Activated CD8-positive, alpha-beta memory T cell treated with anti-CD3 and anti-CD28 coated beads, Interleukin-2, amount 50 U/mL, for 1 hour (primary cell): Measurements from ENCODE around the gene NADK.

Experiments
- DNase-seq: peaks from one replicate; pipeline ENCODE4 v3.0.0-alpha.2; 2020; ENCODE audit errors: extremely low read depth

The NADK gene

DNA sequence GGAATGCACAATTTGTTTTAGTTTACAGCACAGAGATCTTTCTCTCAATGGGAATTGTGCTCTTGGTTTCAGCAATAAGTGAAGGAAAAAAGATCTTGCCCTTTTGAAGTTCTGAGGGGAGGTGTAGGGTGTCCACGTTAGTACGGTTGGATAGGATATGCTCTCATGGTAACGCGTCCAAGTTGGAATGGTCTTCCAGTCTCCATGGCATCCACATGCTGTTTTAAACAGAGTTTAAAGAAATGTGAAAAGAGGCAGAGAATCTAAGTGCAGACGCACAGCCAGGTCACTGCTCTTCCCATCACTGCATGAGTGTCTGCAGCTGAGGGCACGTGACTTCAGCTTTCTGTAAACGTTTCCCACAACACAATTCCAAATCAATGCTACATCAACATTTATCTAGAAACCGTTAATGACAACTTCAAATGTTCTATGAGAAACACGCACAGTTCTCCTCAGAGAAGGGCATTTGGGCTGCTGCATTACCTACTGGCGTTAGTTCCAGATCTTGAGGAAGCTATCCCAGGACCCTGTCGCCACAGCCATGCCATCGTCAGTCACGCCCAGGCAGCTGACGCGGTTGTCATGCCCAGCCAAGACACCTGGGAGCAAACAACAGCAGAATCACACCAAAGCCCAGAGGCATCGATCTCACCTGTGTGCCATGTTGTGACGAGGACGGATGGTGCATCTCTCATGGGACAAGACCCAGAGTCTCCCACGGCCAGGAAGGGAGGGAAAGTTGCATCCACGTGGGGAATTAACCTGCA, 8.8 kb upstream of the NADK start:
- DNase-seq: no peak

DNA sequence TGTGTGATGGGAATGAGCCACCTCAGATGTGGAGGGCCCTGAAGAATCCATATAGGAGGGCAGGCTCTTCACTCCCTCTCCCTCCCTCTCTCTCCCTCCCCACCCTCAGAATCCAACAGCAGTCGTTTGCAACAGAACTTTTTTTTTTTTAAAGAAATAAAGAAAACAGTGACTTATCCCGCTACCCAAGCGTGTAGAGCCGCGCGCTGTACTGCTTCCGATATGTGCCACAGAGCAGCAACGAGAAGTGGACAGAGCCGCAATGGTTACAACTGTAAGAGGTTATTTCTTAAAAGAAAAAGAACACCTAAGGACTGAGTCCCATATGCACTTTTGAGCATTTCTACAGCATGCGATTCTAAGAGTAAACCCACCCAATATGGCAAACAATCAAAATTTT, 7.4 kb upstream of the NADK start:
- no peak for DNase-seq

DNA sequence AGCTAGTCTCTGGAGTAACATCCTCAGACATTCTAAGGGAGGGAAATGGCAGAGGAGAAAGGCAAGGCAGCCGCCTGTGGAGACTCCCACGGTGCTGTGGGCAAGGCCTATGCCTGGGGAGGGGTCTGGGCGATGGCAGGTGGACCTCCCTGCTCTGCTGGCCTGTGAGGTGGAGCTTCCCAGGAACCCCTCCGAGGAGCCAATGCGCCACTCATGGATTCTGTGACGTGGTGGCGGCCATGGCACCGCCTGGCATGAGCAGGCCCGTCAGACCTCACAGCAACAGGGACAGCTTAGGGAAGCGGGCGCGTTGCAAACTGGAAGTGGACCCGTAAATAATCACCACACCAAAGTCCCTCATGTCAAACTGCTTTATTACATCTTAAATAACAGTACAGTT, 6.7 kb upstream of the NADK start:
- no peak for DNase-seq

DNA sequence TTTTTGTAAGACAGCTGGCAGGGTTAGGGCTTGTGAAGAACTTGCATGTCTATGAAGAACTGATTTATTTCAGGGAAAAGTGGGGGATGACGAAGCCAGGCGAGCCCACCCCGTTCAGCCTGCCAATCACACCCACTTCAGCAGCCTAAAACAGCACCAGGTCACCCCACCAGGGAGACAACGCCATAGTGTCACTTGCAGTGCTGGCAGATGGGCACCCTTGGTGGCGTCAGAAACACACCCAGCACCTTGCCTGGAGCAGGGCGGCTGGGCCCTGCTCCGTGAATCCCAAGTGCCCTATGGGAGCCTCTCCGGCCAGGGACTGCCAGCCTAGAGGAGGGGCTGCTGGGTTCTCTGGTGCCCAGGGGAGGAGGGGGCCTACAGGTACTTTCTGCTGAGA, 5.0 kb upstream of the NADK start:
- no peak for DNase-seq

DNA sequence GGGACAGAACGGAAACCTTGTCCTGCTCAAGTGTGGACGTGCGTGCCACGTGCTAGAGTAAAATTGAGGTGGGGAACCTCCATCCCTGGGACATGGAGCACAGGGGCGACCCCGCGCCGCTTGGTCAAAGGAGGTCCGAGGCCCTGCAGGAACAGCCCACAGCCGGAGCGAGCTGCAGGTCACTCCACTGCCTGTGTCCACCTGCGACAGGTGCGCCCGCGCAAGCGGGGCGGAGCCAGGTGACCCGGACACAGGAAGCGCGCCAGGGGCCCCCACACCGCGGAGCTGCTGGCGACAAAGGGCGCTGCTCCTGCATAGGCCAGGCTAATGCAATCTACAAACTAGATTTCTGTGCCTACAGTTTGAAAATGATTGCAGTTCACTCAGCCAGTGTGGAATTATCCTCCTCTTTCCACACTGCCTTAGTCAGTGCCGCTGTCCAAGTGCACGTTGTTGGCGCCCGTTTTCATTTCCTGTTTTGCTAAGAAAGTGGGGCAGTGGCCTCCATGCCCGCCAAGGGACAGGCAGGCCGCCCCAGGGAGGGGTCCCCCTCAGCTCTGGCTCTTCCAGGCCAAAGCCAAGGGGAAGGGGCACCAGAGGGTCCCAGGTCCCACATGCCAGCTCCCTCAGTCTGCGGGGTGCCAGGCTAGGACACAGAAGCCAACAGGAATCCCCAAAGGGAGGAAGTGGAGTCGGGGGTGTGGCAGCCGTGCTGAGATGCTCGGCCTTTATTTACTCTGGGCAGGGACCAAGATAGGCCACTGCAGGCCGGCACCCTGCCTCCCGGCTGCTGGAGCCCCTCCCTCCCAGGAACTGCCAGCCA, 4.3 kb upstream of the NADK start:
- DNase-seq: no peak

DNA sequence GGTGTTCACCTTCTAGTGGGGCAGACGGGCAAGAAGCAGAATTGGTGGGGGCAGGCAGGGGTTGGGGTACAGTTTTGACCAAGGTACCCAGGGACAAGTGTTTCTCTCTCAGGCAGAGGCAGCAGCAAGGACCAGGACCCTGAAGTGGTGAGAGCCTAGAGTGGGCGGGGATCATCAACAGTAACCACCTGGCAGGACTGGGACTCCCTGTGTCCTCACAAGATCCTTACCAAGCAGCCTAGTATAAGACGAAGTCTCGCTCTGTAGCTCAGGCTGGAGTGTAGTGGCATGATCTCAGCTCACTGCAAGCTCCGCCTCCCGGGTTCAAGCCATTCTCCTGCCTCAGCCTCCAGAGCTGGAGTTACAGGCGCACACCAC, 3.2 kb upstream of the NADK start:
- DNase-seq: no peak

DNA sequence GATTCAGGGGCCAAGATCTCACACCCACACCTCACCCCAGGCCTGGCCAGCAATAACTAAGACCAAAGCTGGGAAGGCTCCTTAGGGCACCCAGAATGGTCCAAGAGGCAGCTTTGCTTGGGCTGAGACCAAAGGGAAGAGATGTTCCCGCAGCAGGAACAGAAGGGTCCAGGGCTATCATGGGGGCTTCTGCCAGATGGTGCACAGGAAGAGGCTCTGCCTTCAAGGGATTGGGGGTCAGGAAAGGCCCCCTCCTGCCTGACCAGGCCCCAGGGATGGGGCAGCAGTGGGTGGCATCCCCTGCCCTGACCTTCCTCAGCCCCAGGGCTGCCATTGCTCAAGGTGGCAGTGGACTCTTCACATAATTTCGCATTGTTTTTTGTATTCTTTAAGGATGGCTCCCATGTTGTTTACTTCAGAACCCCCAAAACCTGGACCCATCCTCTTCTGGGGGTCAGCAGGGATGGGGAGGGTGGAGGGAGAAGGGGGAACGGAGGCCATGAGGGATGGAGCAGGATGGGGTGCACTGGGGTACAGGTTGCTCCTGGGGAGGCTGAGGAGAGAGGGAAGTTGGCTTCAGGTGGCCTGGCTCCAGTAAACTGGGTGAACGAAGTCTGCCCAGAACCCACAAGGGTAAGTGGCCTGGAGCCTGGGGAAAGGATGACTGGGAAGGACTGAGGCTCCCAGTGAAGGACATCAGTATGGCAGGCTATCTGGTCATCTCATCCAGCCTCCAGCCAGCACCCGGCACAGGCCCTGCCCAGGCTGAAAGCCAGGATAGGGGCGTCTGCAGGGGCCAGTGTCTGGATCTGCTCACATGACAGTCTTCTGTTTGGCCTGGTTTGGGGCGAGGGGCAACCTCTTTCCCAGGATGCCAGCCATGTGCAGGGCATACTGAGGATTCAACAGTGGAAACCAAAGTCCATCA, 2.6 kb upstream of the NADK start:
- no peak for DNase-seq

DNA sequence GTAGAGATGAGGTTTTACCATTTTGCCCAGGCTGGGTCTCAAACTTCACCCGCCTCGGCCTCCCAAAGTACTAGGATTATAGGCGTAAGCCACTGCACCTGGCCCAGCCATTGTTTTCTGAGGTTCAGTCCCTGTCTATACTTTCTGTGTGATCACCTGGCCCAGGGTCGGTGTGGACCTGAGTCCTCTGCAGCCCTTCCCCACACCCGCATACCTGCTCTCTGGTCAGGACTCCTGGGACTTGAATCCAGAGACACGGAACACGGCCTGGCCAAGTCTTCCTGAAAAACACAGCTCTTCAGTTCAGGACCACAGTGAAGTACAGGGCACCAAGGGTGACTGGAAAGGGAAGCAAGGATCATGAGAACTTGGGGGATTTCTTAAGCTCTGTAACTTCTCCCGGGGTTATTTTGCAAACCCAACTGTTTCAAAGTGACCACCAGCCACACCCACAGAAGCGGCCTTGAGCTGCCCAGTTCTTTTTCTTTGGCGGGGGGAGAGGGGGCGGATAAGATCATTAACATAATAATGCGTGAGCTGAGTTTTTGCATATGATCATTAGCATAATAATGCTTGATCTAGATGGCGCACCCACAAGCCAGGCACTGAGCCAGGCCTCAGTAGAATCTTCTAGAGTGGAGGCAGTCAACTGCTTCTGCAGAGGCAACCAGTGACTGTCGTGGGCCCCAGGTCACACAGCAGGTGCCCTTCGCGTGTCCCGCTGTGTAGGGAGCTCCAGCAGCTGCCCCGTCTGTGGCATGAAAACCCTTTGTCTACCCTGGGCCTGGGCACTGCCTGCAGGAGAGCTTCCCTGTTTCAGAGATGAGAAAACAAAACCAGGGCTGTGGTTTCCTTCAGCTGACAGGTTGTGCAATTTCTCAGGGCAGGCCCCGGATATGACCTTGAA, 1.7 kb upstream of the NADK start:
- no peak for DNase-seq

DNA sequence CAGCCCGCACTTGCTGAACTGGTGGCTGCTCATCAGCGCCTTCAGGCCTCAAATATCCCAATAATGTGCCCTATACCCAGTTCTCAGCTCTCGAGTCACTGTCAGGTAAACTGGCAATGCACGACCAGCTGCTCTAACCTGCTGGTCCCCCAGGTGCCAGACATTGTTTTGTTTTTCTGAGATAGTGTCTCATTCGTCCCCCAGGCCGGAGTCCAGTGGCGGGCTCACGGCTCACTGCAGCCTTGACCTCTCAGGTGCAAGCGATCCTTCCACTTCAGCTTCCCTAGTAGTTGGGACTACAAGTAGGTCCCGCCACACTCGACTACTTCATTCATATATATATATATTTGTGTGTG, 1.0 kb upstream of the NADK start:
- no peak for DNase-seq

DNA sequence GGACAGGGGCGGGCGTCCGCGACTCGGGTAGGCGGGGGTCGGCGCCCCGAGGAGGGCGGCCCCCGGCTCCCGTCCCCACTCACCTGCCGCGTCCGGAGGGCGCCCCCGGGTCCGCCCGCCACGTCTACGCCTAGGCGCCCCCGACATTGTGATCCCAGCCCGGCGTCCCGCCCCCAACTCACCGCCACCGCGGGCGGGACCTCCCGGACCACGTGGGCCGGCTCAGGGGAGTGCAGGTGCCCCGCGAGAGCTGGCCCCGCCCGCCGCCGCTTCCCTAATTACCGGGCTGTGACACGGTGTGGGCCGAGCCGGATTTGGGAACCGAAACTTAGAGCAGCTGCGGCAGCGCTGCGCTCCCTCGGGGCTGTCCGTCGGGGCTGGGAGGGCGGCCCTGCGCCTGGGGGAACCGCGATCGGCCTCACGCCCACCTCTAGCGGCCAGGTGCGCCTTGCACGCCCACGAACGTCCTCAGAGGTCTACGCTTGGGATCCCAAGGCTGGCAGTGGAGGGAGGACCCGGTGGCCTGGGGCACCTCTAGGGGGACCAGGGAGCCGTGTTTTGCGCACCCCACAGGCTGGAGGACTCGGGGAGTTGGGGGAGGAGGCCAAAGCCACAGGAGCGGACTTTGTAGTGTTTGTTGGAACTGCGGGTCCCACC, 521 bp upstream of the NADK start:
- DNase-seq: peak; percentile 28

DNA sequence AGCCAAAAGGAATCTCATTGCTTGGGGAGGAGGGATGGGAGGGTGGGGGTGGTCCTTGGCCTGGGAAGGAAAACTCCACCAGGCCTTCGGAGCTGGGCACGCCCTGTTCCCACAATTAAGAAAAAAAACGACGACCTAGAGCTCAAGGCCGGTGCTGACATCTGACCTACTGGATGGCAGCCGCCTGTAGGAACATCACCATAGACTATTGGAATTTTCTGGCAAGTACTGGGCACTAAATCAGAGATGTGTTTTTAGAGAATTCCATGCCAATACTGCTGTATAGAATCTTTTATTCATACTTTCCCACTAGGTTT, 729 bp downstream of the NADK start:
- no peak for DNase-seq

DNA sequence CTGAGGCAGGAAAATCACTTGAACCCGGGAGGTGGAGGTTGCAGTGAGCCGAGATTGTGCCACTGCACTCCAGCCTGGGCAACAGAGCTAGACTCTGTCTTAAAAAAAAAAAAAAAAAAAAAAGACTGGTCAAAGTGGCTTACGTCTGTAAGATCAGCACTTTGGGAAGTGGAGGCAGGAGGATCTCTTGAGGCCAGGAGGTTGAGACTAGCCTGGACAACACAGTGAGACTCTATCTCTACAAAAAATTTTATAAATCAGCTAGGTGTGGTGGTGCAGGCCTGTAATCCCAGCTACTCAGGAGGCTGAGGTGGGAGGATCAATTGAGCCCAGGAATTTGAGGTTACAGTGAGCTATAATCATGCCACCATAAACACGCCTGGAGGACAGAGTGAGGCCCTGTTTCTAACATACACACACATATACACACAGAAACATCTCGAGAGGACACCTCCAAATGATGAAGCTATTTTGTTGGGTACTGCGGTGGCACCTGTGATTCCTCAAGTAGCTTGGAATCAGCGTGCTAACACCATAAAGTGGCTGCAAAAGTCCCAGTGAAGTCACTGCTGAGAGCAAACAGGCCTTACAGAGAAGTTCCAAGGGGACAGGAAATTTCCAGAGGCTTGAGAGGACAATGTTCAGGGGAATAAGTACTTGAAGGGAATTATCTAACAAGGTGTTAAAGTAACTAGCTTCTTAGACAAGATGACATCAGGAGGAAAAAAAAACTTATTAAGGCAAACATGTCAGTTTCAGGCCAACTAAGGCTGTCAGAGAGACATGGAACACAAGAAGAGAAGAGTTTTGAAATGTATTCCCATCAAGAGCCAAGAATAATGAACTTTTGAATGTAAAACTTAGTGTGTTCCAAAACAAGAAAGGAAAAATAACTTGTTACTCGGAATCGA, 1.3 kb downstream of the NADK start:
- DNase-seq: no peak

DNA sequence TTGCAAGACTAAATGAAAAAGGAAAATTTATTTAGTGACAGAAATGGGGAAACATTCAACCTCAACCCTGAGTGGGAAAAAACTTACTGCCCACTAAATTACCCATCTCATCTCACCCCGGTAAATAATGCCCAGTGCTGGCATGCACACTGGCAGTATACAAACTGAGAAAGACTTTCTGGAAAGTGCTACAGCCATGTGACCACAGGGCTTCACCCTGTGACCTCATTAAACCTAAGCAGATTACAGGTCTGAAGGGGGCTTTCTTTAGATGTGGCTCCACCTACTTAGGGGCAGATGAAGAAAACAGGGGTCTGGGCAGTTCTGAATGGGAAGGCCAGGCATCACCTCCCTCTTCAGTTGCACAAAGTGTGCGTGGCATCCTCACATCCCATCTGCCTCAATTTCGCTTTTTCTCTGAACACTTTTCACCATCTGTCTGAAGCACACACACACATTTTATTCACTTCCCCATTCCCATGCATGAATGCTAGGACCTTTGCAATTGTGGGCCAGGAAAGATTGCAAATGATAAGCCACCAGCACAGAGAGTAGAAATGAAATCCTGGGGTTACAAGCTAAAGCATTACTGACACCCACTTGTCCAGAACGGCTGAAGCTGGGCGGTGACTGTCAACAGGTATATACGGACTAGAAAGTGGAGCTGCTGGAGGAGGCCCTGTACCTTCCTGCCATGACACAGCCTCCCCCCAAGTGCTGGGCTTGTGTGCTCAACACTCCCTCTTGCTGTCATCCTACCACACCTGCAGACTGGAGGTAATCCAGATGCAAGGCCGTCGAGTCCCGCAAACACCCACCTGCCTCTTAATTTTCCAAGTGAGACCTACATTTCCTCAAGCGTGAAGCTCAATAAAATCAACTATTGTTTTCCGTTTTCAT, 2.7 kb downstream of the NADK start:
- no peak for DNase-seq

DNA sequence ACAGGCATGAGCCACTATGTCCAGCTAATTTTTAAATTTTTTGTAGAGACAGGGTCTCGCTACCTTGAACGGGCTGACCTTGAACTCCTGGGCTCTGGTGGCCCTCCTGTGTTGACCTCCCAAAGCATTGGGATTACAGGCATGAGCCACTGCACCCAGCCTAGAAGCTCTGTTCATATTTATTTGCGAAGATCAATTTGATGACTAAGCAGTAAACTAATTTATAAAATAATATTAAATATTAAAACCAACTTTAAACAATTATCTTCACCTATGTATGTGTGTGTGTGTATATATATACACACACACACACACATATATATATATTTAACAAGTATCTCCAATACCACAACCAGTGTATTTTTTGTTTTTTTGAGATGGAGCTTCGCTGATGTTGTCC, 4.4 kb downstream of the NADK start:
- no peak for DNase-seq

DNA sequence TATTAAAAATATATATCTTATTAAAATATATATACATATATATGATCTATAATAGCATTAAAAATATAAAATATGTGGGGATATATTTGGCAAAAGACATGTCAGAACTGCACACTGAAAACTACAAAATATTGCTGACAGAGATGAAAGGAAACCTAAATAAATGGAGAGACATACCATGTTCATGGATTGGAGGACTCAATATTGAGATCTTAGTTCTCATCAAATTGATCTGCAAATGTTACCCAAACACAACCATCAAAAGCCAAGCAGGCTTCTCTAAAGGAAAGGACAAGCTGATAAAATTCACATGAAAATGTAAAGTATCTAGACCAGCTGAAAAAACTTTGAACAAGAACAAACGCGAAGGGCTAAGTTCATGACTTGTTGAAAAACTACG, 7.2 kb downstream of the NADK start:
- no peak for DNase-seq

DNA sequence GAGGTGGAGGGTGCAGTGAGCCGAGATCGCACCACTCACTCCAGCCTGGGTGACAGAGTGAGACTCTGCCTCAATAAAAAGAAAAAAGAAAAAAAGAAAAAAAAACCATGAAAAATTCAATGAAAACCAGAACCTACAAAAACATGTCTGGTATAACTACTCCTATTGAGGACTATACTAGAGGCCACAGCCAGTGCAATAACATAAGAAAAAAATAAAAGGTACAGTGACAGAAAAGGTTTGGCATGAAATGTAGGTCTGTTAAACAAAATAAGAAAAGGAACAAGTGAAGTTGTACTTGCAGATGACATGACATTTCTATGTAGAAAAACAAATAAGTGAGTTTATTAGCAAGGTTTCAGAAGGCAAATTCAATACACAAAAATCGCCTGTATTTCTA, 8.2 kb downstream of the NADK start:
- DNase-seq: no peak

DNA sequence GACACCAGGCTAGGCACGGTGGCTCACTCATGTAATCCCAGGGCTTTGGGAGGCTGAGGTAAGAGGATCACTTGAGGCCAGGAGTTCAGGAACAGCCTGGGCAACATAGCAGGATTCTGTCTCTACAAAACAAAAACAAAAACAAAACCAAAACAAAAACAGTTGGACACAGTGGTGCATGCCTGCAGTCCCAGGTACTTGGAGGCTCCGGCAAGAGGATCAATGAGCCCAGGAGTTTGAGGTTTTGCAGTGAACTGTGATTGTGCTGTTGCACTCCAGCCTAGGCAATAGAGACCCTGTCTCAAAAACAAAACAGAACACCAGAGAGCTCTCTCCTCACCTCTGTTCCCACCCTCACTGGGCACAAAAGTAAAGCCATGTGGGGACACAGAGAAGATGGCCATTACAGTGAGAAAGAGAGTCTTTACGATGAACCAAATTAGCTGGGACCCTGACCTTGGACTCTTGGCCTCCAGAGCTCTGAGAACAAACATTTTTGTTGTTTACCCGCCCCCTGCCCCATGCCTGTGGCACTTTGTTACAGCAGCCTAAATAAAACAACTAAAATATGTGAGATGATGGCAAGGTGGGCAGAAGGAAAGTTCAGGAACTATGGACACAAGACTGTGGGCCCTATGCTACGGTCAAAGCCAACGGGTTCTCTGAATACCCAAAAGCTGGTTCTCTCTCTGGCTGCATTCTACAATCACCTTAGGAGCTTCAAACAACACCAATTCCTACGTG, 9.8 kb downstream of the NADK start:
- DNase-seq: no peak

DNA sequence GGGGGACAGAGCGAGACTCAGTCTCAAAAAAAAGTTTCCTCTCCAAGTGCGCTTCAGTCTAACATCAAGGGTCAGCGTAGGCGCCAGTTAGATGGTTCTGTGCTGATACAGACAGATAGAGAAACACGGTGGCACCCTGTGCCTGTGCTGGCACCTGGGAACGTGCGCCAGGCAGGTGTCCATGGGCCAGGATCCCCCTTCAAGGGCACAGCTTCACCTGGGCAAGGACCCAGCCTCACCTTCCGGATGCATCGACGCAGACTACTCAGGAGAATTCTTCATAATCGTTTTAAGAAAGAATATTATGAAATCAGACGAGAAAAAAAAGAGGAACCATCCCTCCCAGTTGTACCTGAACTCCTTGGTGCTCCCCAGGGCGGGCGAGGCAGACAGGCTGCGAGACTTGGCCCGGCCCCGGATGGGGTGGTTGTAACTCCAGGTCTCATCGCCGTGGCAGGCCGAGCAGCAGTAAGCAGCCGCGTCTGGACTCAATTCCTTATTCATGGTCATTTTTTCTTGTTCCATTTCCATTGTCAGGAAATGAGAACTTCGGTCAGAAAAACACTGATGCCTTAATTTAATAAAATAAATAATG, 13.3 kb downstream of the NADK start:
- DNase-seq: no peak
